Neural progenitor cell (in vitro differentiated cells): ENCODE results near the gene KHDRBS1.

Experiments used
- CTCF ChIP-seq: fragments of 200-600 bp; sonication (generic); IDR thresholded peaks from 2 replicates; pipeline ENCODE4 v1.5.1; 2017; ENCODE audit warnings: antibody characterized with exemption, mild to moderate bottlenecking
- EZH2 ChIP-seq: fragments of 200-600 bp; sonication (generic); IDR thresholded peaks from 2 replicates; pipeline ENCODE4 v1.6.1; 2017; ENCODE audit warnings: antibody characterized with exemption, mild to moderate bottlenecking, moderate library complexity
- EZH2phosphoT487 ChIP-seq: fragments of 200-600 bp; sonication (generic); IDR thresholded peaks from 2 replicates; pipeline ENCODE4 v1.6.1; 2017; ENCODE audit warnings: antibody characterized with exemption

DNA sequence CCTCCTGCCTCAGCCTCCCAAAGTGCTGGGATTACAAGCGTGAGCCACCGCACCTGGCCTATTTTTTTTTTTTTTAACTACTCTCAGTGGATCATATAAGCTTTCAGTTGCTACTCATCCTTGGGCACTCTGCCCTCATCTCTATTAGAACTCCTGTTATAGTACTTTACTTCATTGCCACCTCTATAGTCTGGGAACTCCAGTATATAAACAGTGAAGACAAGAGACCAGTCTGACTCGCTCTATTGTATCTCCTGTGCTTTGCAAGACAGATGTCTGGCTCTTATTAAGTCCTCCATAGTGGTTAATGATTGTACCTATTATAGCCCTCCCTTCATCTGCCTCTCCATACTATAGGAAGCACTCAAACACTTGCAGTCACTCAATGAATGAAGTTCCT lies 15.1 kb downstream of the KHDRBS1 start:
- TF ChIP-seq CTCF, result no peak
- TF ChIP-seq EZH2, result no peak
- TF ChIP-seq EZH2phosphoT487, result no peak
